ENCODE data around the gene CTRB2. TPM values are rescaled to one million over a fixed set of nuclear protein-coding genes. Genes with fewer than 3 reads are reported as not detected.
"Not testable (repeated sequence)": the region's sequence is repeated elsewhere in the genome, so short reads cannot be mapped to it uniquely, and the experiment has no call there.

CTRB2 gene
- total RNA-seq, 4 donors from 2014 or later: not detected

DNA sequence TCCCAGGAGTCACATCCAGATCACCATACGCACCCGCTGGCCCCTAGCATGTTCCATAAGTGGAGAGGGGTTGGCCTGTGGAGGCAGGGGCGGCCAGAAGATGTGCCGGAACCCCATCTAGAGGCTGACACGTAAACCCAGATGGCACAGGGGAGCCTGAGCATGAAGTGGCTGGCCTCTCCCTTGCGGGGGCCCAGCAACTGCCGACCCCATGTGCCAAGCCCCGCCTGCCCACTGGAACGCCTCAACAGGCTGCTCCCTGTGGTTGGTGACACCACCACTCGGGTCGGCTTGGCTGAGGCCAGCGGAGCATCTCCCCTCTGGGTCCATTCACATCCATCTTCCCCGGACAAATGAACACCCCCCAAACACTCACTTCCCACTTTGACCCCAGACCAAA, 35.0 kb upstream of the CTRB2 start:
- no peak for DNase-seq
- TF ChIP-seq POLR2A (IDR thresholded peaks at IDR 0.05) (no peak), EP300 (IDR thresholded peaks at IDR 0.05; ENCODE audit: low read depth) (no peak), CTCF (IDR thresholded peaks at IDR 0.05) (no peak), POLR2AphosphoS5 (IDR thresholded peaks at IDR 0.05) (no peak)
- no peaks in the 10 kb centered on the region for H3K27me3 ChIP-seq
- no peak overlapping the region for H3K27ac ChIP-seq
- WGBS, 2 donors (ENCODE audit: low coverage in 1 of 2): 95% methylated on average over 13 of the region's 13 CpGs; no CpG with 5 or more reads in 1 of the 2 donors
- in situ Hi-C loops (cut with MboI; ENCODE audit: low pct_ligation_motif_present in 1 of 4, low pct_unique_long_range_greater_than_20kb in 1 of 4, low sequenced_read_pairs in 3 of 4) (loop anchor here in 1 of 4 donors (10.0 kb wide), 1 partner anchor 143 kb away; no protein-coding TSS in a partner anchor), intact Hi-C loops (cut with DNase I; ENCODE audit: low total_unique reads) (no loop called here)
- H3K9me3 ChIP-seq: no peaks in the 10 kb centered on the region
- peaks cover 0 to 8% (median 0%) of the 10 kb centered on the region in 4 donors for H3K36me3 ChIP-seq
- H3K4me3 ChIP-seq: no peak overlapping the region
- H3K4me1 ChIP-seq: peaks cover 48 to 57% (median 52%) of the 10 kb centered on the region in 4 donors

DNA sequence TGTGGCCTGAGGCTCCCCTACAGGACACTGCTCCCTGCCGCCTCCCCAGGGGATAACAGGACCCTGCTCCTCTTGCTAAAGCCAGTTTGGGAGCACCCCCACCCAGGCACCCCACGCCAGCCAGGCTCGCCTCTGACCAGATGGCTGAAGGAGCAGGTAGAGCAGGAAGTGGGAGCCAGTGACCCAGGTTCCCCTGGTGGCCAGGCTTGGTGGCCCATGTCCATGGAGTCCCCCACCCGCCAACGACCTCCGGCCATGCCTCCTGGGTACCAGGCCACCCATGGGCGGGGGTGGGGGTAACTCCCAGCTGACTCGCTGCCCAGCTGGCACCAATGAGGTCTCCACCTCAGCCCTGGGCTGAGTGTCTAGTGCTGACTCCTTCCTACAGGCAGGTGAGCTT, 34.5 kb upstream of the CTRB2 start:
- Histone ChIP-seq H3K36me3 (peaks cover 0 to 8% (median 0%) of the 10 kb centered on the region in 4 donors), H3K9me3 (no peaks in the 10 kb centered on the region), H3K4me1 (peaks cover 43 to 52% (median 47%) of the 10 kb centered on the region in 4 donors), H3K27ac (no peak overlapping the region), H3K27me3 (no peaks in the 10 kb centered on the region), H3K4me3 (no peak overlapping the region)
- no peak for TF ChIP-seq CTCF (IDR thresholded peaks at IDR 0.05)
- TF ChIP-seq POLR2A (IDR thresholded peaks at IDR 0.05): no peak
- no peak for TF ChIP-seq POLR2AphosphoS5 (IDR thresholded peaks at IDR 0.05)
- TF ChIP-seq EP300 (IDR thresholded peaks at IDR 0.05; ENCODE audit: low read depth): no peak
- DNase-seq: no peak
- intact Hi-C loops (cut with DNase I; ENCODE audit: low total_unique reads) (no loop called here), in situ Hi-C loops (cut with MboI; ENCODE audit: low pct_ligation_motif_present in 1 of 4, low pct_unique_long_range_greater_than_20kb in 1 of 4, low sequenced_read_pairs in 3 of 4) (loop anchor here in 1 of 4 donors (10.0 kb wide), 1 partner anchor 143 kb away; no protein-coding TSS in a partner anchor)
- 92% methylated on average over 7 of the region's 8 CpGs; no CpG with 5 or more reads in 1 of the 2 donors for WGBS, 2 donors (ENCODE audit: low coverage in 1 of 2)

DNA sequence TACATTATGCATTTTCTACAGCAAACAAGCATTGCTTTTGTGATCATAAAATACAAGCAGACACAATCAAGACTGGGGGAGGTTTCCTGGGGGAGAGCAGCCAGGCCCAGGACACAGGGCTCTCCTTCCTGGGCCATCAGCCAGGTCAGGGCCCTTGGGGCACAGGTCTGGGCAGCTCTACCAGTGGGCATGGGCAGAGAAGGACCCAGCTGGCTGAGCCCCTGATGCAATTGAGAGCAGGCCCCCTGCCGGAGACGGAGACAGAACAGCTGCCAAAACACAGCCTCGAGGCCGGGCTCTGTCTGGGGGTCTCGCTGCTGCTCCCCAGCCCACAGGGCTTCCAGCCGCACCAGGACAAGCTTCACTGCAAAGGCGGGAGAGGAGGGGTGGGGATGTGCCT, 33.7 kb upstream of the CTRB2 start:
- H3K9me3 ChIP-seq; intact Hi-C loops (cut with DNase I; ENCODE audit: low total_unique reads); H3K27ac ChIP-seq; H3K4me3 ChIP-seq; H3K36me3 ChIP-seq; H3K27me3 ChIP-seq; DNase-seq: not testable (repeated sequence)
- peaks cover 35 to 44% (median 40%) of the 10 kb centered on the region in 4 donors for H3K4me1 ChIP-seq
- 87% methylated on average over 7 of the region's 7 CpGs; no CpG with 5 or more reads in 1 of the 2 donors for WGBS, 2 donors (ENCODE audit: low coverage in 1 of 2)
- in situ Hi-C loops (cut with MboI; ENCODE audit: low pct_ligation_motif_present in 1 of 4, low pct_unique_long_range_greater_than_20kb in 1 of 4, low sequenced_read_pairs in 3 of 4): loop anchor here in 1 of 4 donors (10.0 kb wide), 1 partner anchor 144 kb away; no protein-coding TSS in a partner anchor

DNA sequence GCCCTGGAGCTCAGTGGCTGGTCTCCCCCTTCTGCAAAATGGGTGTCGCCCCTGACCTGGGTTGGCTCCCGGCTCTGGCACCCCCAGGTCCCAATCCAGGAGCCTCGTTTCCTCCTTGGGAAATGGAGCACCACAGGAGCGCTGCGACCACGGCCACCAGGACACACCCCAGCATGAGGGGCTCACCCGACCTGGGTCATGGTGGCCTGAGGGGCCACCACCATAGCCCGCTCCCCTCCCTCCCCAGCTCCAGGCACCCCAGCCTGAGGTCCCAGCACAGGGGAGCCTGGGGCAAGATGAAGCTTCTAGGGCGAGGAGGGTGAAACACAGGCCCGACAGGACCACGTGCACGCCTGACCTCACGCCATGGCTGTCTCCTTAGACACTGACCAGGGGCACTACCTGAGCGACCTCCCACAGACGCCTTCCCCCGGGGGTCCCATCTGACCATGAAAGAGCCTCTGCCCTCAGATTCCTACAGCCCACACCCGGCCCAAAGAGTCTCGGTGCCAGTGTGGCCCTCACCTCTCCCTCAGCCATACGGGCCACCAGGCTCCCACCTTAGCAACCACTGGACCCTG, 32.7 kb upstream of the CTRB2 start:
- Histone ChIP-seq H3K4me3 (no peak overlapping the region), H3K27me3 (no peaks in the 10 kb centered on the region), H3K36me3 (peaks cover 0 to 8% (median 0%) of the 10 kb centered on the region in 4 donors), H3K27ac (peak overlapping the region; percentile 59 to 87 (median 72)), H3K9me3 (no peaks in the 10 kb centered on the region), H3K4me1 (peaks cover 25 to 34% (median 30%) of the 10 kb centered on the region in 4 donors)
- no peak for DNase-seq
- 90% methylated on average over 18 of the region's 19 CpGs; no CpG with 5 or more reads in 1 of the 2 donors for WGBS, 2 donors (ENCODE audit: low coverage in 1 of 2)
- intact Hi-C loops (cut with DNase I; ENCODE audit: low total_unique reads) (no loop called here), in situ Hi-C loops (cut with MboI; ENCODE audit: low pct_ligation_motif_present in 1 of 4, low pct_unique_long_range_greater_than_20kb in 1 of 4, low sequenced_read_pairs in 3 of 4) (loop anchor here in 1 of 4 donors (10.0 kb wide), 1 partner anchor 145 kb away; no protein-coding TSS in a partner anchor)
- no peak for TF ChIP-seq POLR2AphosphoS5 (IDR thresholded peaks at IDR 0.05)

DNA sequence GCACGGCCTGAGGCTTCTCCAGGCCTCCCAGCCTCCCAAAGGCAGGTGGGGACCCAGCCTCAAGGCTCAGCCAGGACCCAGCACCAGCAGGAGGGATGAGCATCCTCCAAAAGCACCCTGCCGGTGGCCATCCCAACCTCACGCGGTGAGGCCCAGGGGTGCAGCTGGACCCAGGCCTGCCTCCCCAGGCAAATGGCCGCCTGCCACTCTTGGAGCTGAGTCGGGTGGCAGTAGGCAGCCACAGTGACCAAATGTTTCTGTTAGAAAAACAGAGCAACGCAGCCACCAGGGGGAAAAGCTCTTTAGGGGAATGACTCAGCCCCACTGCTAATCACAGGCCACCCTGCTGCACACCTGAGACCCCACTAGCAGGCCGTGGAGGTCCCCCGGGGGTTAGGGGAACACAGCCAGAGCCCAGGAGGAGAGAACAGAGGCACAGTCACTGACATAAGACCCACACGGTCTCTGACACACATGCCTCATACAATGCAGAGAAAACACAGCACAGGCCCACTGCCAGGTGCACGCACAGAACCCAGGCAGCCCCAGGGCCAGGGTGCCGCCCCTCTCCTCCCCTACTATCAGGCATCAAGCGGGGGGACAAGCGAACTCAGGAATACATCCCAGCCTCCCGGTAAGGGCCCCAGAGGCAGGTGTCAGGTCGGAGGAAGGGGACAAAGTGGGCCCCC, 32.0 kb upstream of the CTRB2 start:
- H3K4me1 ChIP-seq: peaks cover 25 to 32% (median 29%) of the 10 kb centered on the region in 4 donors
- peaks cover 0 to 8% (median 0%) of the 10 kb centered on the region in 4 donors for H3K36me3 ChIP-seq

More for the DNA sequence above, 32.0 kb upstream of the CTRB2 start:
- intact Hi-C loops (cut with DNase I; ENCODE audit: low total_unique reads): no loop called here
- no peak overlapping the region for H3K4me3 ChIP-seq
- TF ChIP-seq CTCF (IDR thresholded peaks at IDR 0.05) (peak in 2 of 5 experiments; percentile 9 to 14), EP300 (IDR thresholded peaks at IDR 0.05; ENCODE audit: low read depth) (no peak), POLR2AphosphoS5 (IDR thresholded peaks at IDR 0.05) (no peak), POLR2A (IDR thresholded peaks at IDR 0.05) (no peak)
- 69% methylated on average over 13 of the region's 16 CpGs; no CpG with 5 or more reads in 1 of the 2 donors for WGBS, 2 donors (ENCODE audit: low coverage in 1 of 2)
- H3K27me3 ChIP-seq: no peaks in the 10 kb centered on the region
- in situ Hi-C loops (cut with MboI; ENCODE audit: low pct_ligation_motif_present in 1 of 4, low pct_unique_long_range_greater_than_20kb in 1 of 4, low sequenced_read_pairs in 3 of 4): no loop called here
- H3K9me3 ChIP-seq: no peaks in the 10 kb centered on the region
- no peak for DNase-seq
- peak overlapping the region; percentile 59 to 87 (median 72) for H3K27ac ChIP-seq

Data from transverse colon (tissue), 4 donors.